Natural killer cell (primary cell): Measurements from ENCODE around the gene C9orf57. TPM values are rescaled to one million over a fixed set of nuclear protein-coding genes. Genes with fewer than 3 reads are reported as not detected.

Source experiments
- ATAC-seq, 3 donors: fragments of 150-1000 bp in 2 of 3; fragments of 200-7000 bp in 1 of 3; cut with Tn5 transposase; 1 replicate in 1 of 3; 2 replicates in 2 of 3; pipeline ENCODE4 v1.10.0; 2021; ENCODE audit warnings: mild to moderate bottlenecking in 2 of 3, moderate library complexity in 2 of 3
- DNase-seq, 2 donors: peaks; one replicate each; pipeline versions ENCODE4 v3.0.0 to v3.0.0-alpha.2; 2013 to 2021; ENCODE audit warnings: mixed read lengths in 1 of 2
- H3K27ac ChIP-seq: one replicate; pipeline ENCODE4 v1.5.1; 2013; ENCODE audit warnings: mild to moderate bottlenecking, low read length
- H3K27me3 ChIP-seq: one replicate; pipeline ENCODE4 v1.6.1; 2013; ENCODE audit warnings: low read length; ENCODE audit not compliant: control insufficient read depth, insufficient read depth
- H3K36me3 ChIP-seq: one replicate; pipeline ENCODE4 v1.6.1; 2013; ENCODE audit warnings: low read length; ENCODE audit not compliant: control insufficient read depth, insufficient read depth
- H3K4me1 ChIP-seq: one replicate; pipeline ENCODE4 v1.6.1; 2013; ENCODE audit warnings: low read length; ENCODE audit not compliant: control insufficient read depth, insufficient read depth
- H3K4me3 ChIP-seq: one replicate; pipeline ENCODE4 v1.5.1; 2013; ENCODE audit warnings: low read length
- H3K9me3 ChIP-seq: one replicate; pipeline ENCODE4 v1.6.1; 2013; ENCODE audit warnings: low read length; ENCODE audit not compliant: control insufficient read depth, insufficient read depth
- H3K27ac Mint-ChIP-seq, 2 donors: one replicate each; pipeline ENCODE4 v1.8.0; 2022; ENCODE audit warnings: mild to moderate bottlenecking in 2 of 2, mixed read lengths in 2 of 2, moderate library complexity in 1 of 2
- H3K27me3 Mint-ChIP-seq, 2 donors: one replicate each; pipeline ENCODE4 v1.8.0; 2022; ENCODE audit warnings: low read depth in 2 of 2, mixed read lengths in 2 of 2
- H3K36me3 Mint-ChIP-seq: one replicate; pipeline ENCODE4 v1.8.0; 2022; ENCODE audit warnings: mixed read lengths
- H3K4me1 Mint-ChIP-seq, 2 donors: one replicate each; pipeline ENCODE4 v1.8.0; 2022; ENCODE audit warnings: mixed read lengths in 2 of 2
- H3K4me3 Mint-ChIP-seq: one replicate; pipeline ENCODE4 v1.8.0; 2022; ENCODE audit warnings: mild to moderate bottlenecking, moderate library complexity, mixed read lengths
- H3K9me3 Mint-ChIP-seq, 2 donors: one replicate each; pipeline ENCODE4 v1.8.0; 2022; ENCODE audit warnings: mixed read lengths in 2 of 2
- WGBS: methylation state at CpG from one replicate; pipeline ENCODE4 v1.1.7; 2013; ENCODE audit warnings: missing lambda C conversion rate; ENCODE audit not compliant: insufficient coverage; 5-methylcytosine and 5-hydroxymethylcytosine counted together
- intact Hi-C: fragments of 100-400 bp; cut with micrococcal nuclease; formaldehyde crosslinking; loops from one replicate; pipeline ENCODE4 v1.14.2; 2022
- total RNA-seq, 4 donors: library from RNA; stranded (reverse); fragments of 120-200 nt in 1 of 4; gene quantifications; one replicate each; pipeline versions ENCODE4 v1.2.3 to v1.2.4, GENCODE V29; 2013 to 2022
- TF ChIP-seq, protein P1 (sequence below): fragments of 200-600 bp; IDR thresholded peaks from one replicate; pipeline ENCODE4 v1.8.0; 2022; ENCODE audit warnings: antibody characterized with exemption

The C9orf57 gene
- total RNA-seq, 3 donors from 2014 or later (not counting 1 experiment from before 2014, with no cell fraction given): not detected

GRCh38 chr9:72006501-72006900, 53.9 kb downstream of the C9orf57 start:
- Histone ChIP-seq H3K4me3 (no peak overlapping the region), H3K4me1 (no peaks in the 10 kb centered on the region), H3K9me3 (no peaks in the 10 kb centered on the region), H3K27ac (no peak overlapping the region), H3K27me3 (no peaks in the 10 kb centered on the region), H3K36me3 (no peaks in the 10 kb centered on the region)
- 90% methylated on average over 4 of the region's 5 CpGs for WGBS
- Mint-ChIP-seq H3K27ac (no peak overlapping the region), H3K4me3 (no peak overlapping the region), H3K36me3 (no peaks in the 10 kb centered on the region), H3K4me1 (no peaks in the 10 kb centered on the region), H3K9me3 (no peaks in the 10 kb centered on the region), H3K27me3 (no peaks in the 10 kb centered on the region)
- DNase-seq: no peak
- no peak for ATAC-seq
- intact Hi-C loops: no loop called here
- TF ChIP-seq, protein P1, sequence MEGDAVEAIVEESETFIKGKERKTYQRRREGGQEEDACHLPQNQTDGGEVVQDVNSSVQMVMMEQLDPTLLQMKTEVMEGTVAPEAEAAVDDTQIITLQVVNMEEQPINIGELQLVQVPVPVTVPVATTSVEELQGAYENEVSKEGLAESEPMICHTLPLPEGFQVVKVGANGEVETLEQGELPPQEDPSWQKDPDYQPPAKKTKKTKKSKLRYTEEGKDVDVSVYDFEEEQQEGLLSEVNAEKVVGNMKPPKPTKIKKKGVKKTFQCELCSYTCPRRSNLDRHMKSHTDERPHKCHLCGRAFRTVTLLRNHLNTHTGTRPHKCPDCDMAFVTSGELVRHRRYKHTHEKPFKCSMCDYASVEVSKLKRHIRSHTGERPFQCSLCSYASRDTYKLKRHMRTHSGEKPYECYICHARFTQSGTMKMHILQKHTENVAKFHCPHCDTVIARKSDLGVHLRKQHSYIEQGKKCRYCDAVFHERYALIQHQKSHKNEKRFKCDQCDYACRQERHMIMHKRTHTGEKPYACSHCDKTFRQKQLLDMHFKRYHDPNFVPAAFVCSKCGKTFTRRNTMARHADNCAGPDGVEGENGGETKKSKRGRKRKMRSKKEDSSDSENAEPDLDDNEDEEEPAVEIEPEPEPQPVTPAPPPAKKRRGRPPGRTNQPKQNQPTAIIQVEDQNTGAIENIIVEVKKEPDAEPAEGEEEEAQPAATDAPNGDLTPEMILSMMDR: no peak

GRCh38 chr9:72005451-72005850, 55.0 kb downstream of the C9orf57 start:
- no peak overlapping the region for H3K4me3 Mint-ChIP-seq
- intact Hi-C loops: no loop called here
- no peak overlapping the region for H3K4me3 ChIP-seq

More at GRCh38 chr9:72005451-72005850, 55.0 kb downstream of the C9orf57 start:
- H3K4me1 Mint-ChIP-seq: no peaks in the 10 kb centered on the region
- no peaks in the 10 kb centered on the region for H3K36me3 Mint-ChIP-seq
- no peaks in the 10 kb centered on the region for H3K4me1 ChIP-seq
- H3K9me3 Mint-ChIP-seq: no peaks in the 10 kb centered on the region
- ATAC-seq (no peak), DNase-seq (no peak)
- H3K27me3 ChIP-seq: no peaks in the 10 kb centered on the region
- TF ChIP-seq, protein P1: no peak
- H3K27me3 Mint-ChIP-seq: no peaks in the 10 kb centered on the region
- H3K9me3 ChIP-seq: no peaks in the 10 kb centered on the region
- H3K27ac ChIP-seq: no peak overlapping the region
- H3K36me3 ChIP-seq: no peaks in the 10 kb centered on the region
- no peak overlapping the region for H3K27ac Mint-ChIP-seq

Other genes starting within 250 kb of the C9orf57 start
- 10 to 100 TPM; 28.7 to 34.4 (median 30.3) TPM for gene ABHD17B, start 149.4 kb downstream of the C9orf57 start, total RNA-seq
- 10 to 100 TPM in 1 of 3 donors, 1 to 10 TPM in 2; 5.6 to 11.1 (median 9.2) TPM for gene C9orf85, start 149.0 kb downstream of the C9orf57 start, total RNA-seq
- not detected for gene GDA, start 88.8 kb upstream of the C9orf57 start, total RNA-seq